DMS53 treated with DMSO at 0.1 percent for 48 hours (cell line): ENCODE measurements around the gene CYP1A2.

Source experiments
- DNase-seq: peaks from one replicate; lab custom pipeline; 2025; ENCODE audit not compliant: unreplicated experiment; lab: John Stamatoyannopoulos, UW

The CYP1A2 gene

DNA sequence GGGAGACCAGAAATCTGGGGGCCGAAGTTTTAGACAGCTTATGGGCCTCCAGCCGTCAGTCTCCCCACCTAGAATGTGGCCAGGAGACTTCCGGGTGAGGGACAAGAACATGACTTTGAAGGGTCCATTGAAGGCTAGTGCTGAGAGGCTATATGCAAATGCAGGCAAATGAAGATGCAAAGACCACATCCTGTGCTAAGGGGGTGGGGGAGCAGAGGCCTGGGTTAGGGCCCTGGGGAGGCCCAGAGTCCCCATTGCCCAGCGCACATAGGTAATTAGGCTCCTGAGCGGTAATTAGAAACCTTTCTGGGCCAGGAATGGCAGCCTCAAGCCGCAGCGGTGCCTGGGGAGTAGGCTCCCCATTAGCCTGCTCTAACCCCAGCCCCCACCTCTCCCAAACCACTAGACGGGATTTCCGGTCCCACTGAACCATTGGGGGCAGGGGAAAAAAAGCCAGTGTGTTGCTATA is 40.1 kb downstream of the CYP1A2 start:
- DNase-seq: no peak

DNA sequence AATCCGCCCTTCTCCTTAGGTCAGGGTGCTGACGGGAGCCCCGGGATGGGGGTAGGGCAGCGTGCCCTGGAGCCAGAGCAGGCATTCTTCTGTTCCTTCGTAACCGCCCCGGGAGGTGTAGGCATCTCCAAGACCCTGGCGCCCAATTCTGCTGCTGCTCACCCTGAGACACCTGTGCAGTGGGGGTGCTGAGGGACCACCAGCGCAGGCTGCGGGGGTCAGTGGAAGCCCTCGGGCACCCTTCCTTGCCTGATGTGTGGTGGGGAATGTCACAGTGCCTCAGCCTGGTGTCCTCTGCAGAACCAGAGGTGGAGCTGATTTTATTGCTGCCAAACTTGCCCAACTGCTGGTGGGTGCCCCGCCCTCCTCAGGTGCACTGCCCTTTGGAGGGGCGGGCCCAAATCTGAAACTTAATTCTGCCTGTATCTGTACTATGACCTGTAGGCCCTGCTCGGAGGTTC is 40.6 kb downstream of the CYP1A2 start:
- DNase-seq: no peak

DNA sequence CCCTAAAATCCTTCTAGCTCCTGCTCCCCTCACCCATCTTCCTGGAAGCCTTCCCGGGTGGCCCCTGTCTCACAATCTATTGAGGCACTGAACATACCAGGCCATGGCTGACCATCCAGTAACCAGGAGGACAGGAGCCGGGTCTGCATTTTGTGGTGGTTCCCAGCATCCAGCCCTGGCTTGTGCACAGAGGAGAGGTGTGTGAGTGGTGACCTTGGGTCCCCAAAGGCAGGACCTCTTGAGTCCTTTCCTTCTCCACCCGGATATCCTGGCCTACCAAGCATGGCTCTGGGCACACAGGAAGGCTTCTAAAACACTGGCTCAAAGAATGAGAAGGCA is 41.1 kb downstream of the CYP1A2 start:
- no peak for DNase-seq

DNA sequence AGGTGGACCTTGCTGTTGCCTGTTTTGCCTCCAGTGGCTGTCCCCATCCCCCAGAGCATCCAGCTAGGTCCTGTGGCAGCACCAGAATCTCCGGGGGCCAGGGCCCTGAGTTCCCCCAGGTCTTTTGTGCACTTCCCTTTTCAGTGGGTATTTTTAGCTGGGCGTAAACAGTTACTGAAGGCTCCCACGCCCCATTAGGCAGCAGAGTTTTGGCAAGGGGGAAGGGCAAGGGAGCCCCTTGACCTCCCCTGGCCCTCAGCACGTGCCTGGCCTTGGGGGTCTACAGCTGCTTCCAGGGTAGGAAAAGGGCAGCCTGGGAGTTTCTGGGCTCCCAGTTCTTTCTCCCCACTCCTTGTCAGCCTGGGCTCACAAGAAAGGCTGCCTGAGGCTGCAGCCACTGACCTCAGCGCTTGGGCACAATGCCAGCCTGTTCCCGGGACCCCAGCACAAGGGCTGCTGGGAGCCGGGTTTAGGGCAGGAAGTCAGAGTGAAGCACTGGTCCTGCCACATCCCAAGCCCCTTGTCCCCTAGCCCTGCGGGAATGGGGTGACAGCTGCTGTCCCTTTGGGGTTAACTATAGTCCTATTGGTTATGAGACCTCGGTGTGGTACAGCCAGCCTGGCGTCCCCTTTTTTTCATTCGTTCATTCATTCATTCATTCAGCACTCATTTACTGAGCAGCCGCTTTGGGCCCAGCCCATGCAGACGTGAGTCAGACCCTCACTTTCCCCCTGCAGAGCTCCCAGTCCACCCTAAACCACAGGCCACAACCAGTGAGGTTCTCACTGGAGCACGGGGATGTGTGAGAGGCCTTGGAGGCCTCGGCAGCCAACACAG is 41.7 kb downstream of the CYP1A2 start:
- DNase-seq: no peak

DNA sequence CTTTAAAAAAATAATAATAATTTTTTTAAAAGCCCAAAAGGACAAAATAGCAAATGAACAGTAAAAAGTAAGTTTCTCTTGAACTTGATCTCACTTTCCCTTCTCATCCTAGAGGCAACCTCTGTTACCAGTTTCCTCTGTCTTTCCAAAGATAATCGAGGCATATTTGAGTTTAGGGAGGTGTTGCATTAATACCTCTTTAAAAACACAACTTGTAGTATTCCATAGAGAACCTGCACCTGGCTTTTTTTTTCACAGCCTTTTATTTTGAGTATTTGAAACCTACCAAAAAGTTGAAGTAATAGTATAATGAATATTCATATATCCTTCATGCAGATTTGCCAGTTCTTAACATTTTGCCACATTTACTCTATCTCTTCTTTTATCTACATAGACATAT is 42.4 kb downstream of the CYP1A2 start:
- DNase-seq: no peak

DNA sequence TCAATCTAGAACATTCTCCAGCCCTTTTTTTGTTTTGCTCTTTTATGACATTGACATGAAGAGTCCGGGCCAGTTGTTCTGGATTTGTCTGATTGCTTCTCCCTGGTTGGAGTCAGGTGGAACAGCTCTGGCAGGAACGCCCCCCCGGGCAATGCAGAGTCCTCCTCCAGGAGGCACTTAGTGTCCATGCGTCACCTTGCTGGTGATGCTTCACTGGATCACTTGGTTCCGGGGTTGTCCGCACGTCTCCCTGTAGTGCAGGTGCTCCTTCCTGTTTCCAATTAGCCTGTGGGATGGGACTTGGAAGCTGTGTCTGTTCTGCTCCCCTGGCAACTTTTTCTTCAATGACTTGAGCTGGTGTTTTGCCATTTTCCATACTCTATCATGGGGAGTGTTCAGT is 43.0 kb downstream of the CYP1A2 start:
- DNase-seq: no peak

DNA sequence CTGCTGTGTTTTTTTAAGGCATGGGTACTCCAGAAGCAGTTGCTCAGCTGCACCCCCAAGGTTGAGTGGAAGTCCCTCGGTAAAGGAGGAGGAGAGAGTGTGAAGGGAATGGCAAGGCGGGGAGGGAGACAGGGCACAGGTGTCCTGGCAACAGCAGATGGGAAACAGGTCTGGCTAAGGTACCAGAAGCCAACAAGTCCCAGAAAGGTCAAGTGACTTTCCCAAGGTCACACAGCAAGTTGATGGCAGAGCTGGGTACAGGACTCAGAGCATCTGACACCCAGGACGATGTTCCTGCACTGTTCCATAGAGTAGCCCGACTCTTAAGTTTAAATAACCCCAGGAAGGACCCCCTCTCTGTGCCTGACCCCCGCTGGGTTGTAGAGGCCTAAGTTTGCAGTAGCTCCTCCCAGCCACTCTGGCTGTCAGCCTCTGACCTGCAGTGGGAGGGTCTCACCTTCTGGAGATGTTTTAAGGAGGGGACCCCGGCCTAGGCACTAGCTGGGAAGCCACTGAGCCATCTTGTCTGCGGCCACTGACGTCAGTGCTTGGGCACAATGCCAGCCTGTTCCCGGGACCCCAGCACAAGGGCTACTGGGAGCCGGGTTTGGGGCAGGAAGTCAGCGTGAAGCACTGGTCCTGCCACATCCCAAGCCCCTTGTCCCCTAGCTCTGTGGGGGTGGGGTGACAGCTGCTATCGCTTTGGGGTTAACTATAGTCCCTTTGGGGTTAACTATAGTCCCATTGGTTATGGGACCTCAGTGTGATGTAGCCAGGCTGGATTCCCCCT is 43.8 kb downstream of the CYP1A2 start:
- DNase-seq: no peak

DNA sequence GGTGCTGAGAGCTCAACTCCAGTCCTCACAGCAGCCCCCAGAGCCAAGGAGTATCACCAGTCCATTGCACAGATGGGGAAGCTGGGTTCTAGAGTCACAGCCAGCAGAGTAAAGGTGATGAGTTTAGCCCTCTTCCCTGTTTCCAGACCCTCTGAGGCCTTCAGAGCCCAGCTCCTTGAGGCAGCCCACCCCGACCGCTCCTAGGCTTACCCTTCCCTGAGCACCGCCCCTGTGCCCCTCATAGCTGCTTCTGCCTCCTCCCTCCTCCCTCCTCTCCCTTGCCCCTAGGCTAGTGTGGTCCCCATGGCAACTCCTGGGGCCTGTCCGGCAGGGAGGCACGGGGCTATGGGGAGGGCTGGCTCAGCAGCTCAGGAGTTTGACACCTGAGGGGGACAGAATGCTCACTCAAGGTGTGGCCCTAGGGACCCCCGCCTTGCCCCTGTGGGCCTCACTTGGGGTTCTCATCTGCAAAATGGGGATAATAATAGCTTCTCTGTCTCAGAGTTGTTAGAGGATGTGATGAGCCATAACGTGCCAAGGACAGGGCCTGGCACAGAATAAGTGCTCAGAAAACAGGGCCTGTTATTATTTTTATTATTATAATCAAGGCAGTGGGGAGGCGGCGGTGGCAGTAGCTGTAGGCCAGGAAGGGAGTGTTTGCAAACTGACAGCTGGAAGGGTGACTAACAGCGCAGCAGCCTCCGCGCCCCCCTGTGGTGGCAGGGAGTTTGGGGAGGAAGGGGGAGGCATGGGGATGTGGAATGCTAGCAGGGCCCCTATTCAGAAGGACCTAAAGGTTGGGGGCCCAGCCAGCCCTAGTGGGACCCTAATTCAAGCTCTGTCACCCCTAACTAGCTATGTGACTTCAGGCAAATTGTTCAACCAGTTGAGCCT is 44.7 kb downstream of the CYP1A2 start:
- DNase-seq: no peak

DNA sequence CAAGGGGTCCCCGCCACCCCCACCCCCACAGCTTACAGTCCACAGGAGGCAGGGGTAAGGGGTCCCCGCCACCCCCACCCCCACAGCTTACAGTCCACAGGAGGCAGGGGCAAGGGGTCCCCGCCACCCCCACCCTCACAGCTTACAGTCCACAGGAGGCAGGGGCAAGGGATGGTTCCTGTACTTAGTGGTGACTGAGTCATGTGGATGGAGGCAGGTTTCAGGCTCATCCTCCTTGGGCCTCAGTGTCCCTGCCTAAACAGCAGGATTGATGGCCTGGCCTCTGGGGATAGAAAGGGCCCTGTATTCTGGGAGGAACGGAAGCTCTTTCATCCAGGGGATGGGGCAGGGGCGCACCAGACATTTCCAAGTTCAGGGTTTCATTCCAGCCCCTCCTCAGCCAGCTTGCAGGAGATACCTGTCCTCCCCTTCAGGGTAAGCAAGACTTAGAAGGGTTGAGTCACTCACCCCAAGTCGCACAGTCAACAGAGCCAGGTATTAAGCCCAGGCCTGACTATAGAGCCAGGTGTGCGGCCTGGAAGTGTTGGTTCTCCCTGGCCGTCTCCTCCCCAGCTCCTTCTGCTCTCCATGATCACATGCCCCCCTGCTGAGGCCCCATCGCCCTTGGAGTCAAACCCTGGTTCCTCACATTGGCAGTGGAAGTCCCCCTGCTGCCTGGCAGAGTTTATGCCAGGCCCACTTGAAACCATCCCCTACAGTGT is 45.8 kb downstream of the CYP1A2 start:
- no peak for DNase-seq

DNA sequence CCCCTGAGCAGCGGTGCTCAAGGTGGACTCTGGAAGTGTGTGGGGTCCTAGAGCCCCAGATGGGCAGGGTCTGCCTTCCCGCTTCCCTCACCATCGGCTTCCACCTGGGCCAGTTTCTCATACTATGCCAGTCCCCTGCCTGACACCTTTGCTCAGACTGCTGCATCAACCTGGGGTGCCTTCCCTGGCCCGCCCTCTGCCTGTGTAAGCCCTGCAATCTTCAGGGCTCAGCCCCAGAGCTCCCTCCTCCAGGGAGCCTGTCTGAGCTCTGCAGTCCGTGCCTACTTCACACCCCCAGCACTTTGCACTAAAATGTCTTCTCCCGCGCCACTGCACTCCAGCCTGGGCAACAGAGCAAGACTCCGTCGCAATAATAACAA is 46.3 kb downstream of the CYP1A2 start:
- no peak for DNase-seq

DNA sequence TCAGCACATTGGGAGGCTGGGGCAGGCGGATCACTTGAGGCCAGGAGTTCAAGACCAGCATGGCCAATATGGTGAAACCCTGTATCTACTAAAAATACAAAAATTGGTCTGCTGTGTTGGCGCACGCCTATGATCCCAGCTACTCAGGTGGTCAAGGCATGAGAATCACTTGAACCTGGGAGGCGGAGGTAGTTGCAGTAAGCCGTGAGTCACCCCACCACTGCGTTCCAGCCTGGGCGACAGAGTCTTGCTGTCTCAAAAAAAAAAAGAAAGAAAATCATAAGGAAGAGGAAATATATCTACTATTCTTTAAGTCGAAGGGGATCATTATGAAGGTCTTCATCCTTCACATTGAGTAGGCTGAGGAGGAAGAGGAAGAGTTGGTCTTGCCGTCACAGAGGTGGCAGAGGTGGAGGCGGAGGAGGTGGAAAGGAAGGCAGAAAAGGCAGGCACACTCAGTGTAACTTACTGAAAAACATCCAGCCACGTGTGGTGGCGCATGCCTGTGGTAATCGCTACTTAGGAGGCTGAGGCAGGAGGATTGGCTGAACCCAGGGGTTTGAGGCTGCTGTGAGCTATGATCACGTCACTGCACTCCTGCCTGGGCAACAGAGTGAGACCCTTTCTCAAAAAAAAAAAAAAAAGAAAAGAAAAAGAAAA is 47.5 kb downstream of the CYP1A2 start:
- DNase-seq: no peak

DNA sequence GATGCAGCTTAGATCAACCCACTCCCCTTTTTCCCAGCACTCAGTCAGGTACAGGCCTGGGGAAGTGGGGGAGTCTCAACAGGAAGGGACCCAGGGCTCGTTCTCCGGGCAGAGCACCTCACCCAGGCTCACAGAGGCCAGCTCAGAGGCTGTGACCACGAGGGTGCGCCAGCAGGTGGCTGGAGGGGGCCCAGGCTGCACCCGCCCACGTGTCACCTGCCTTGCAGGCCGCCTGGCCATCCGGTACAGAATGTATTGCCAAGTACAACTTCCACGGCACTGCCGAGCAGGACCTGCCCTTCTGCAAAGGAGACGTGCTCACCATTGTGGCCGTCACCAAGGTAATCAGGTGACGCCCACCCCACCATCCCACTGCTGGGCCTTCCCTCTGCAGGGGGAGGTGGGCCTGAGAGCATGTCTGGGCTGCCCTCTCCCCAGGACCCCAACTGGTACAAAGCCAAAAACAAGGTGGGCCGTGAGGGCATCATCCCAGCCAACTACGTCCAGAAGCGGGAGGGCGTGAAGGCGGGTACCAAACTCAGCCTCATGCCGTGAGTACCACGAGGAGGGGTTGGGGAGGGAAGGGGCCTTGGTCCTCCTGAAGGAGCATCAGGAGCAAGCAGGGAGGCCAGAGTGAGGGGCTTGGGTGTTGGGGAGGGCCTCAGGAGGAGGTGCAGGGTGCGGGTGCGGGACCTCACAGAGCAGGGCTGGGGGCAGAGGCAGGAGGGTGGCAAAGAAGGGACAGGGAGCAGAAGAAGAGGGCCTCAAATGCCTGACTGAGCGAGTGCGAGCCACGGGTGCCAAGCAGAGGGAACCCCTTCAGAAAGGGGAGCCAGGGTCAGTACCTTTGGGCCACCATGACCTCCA is 50.0 kb downstream of the CYP1A2 start:
- DNase-seq: no peak

DNA sequence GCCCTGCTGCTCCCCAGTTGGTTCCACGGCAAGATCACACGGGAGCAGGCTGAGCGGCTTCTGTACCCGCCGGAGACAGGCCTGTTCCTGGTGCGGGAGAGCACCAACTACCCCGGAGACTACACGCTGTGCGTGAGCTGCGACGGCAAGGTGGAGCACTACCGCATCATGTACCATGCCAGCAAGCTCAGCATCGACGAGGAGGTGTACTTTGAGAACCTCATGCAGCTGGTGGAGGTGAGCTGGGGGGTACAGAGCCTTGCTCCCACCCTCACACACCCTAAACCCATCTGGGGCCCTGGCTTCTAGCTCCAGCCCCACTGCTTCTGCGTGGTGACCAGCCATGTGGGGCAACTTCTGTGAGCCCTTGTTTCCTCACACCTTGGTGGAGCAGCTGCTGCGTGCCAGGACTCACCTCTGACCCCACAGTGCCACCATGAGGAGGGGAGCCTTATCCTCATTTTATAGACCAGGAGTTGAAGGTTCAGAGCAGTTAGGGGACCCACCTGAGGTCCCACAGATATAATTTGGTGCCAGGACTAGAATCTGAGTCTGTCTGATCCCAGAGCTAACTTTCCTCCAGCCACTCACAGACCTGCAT is 50.7 kb downstream of the CYP1A2 start:
- no peak for DNase-seq

DNA sequence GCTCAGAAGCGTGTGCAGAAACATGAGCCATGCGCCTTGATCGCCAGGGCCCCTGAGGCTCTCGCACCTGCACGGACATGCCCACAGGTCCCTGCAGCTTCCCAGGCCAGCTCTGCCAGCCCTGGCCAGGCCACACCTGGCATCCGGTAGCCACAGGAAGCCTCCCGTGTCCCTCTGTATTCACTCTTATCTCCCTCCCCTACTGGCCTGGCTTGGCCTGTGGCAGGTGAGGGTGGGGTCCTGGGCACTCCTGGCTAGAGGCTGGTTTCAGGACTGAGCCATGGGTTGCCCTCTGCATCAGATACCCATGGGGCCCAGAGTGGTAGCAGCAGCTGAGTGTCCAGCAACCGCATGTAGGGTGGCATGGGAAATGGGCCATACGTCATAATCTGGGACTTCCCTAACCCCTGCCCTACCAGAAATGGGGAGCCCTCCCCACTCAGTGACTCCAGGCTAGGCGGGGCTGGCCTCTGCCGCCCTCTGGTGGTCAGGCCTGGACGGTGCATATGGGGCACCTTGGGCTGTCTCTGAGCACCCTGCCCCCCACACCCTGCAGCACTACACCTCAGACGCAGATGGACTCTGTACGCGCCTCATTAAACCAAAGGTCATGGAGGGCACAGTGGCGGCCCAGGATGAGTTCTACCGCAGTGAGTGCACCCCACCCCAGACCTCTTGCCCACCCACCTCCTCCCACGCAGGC is 51.4 kb downstream of the CYP1A2 start:
- peak; percentile 38 for DNase-seq

DNA sequence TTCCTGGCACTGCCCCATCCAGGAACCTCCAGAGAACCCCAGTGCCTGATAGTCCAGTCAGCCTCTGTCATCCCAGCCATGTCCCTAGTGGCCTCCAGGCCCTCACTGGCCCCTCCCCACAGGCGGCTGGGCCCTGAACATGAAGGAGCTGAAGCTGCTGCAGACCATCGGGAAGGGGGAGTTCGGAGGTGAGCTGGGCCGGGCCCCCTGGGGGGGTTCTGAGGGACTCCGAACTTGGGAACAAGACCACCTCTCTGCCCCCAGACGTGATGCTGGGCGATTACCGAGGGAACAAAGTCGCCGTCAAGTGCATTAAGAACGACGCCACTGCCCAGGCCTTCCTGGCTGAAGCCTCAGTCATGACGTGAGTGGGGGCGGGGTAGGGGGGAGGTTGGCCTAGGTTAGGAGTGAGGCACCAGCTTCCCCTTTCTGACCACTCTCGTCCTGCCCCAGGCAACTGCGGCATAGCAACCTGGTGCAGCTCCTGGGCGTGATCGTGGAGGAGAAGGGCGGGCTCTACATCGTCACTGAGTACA is 52.0 kb downstream of the CYP1A2 start:
- no peak for DNase-seq

DNA sequence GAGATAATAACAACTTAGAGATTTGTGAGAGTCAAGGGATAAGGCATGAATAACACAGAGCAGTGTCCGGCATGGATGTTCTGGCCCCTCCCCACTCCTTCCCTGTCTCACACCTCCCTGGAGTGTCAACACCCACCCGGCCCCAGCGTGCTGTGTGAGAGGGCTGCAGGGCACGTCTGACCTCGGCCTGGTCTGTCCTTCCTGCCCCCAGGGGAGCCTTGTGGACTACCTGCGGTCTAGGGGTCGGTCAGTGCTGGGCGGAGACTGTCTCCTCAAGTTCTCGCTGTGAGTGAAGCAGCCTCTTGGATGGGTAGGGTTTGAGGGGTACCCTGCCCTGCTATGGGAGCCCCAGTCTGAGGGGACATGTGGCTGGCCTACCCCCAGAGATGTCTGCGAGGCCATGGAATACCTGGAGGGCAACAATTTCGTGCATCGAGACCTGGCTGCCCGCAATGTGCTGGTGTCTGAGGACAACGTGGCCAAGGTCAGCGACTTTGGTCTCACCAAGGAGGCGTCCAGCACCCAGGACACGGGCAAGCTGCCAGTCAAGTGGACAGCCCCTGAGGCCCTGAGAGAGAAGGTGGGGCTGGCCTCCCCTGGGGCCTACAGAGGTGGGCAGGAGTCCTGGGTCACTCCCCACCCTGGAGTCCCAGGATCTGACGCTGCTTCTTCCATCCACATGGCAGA is 52.8 kb downstream of the CYP1A2 start:
- no peak for DNase-seq

DNA sequence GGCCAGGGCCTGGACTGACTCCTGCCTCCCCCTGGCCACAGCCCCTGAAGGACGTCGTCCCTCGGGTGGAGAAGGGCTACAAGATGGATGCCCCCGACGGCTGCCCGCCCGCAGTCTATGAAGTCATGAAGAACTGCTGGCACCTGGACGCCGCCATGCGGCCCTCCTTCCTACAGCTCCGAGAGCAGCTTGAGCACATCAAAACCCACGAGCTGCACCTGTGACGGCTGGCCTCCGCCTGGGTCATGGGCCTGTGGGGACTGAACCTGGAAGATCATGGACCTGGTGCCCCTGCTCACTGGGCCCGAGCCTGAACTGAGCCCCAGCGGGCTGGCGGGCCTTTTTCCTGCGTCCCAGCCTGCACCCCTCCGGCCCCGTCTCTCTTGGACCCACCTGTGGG is 53.6 kb downstream of the CYP1A2 start:
- no peak for DNase-seq
